NOMO-1 treated with dmso at 0.1 percent for 144 hours (cell line): Measurements from ENCODE around the gene PPFIBP2.

ENCODE experiments used
- DNase-seq: peaks from one replicate; lab custom pipeline; 2025; ENCODE audit not compliant: unreplicated experiment; lab: John Stamatoyannopoulos, UW

The PPFIBP2 gene

DNA sequence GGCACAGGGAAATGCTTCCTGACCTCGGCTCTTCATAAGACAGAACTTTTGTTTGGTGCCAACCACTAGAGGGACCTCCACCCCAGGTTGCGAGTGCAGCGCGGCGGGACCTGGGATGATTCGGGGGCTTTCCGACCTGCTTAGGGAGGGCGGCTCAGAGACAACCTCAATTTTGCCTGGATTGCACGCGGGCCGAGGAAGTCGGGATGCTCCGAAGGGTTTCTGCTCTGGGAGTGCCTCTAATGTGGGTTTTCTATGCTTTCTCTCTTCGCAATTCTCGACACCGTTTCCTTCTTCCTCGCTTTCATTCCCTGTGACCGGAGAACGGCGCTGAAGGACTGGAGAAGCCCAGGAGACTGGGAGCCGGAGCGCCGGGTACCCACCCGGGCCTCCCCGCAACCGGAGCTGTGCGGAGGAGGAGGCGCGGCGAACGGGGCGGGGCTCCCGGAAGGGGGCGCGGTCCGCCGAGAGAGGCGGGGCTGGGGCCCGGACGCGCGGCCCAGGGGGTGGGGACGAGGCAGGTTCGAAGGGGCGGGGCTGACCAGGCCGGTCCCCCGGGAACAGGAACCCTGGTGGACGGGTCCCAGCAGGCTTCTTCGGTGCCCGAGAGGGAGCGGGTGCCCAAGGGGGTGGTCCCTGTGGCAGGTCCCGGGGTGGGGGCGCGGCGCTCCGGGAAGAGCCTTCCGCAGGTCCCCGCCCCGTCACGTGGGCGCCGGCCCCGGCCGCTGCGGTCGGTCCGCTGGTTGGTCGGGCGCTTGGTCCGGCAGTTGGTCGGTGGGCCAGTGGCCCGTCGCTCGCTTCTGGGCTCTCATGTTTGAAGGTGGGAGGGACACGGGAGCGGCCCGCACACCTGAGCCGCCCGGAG is at the start of gene PPFIBP2:
TSS of gene PPFIBP2 (plus strand) at position 766 of the 865 bp plus-strand sequence. CDS start 35,477 bp downstream, outside the sequence.
- peak; percentile 64 for DNase-seq

DNA sequence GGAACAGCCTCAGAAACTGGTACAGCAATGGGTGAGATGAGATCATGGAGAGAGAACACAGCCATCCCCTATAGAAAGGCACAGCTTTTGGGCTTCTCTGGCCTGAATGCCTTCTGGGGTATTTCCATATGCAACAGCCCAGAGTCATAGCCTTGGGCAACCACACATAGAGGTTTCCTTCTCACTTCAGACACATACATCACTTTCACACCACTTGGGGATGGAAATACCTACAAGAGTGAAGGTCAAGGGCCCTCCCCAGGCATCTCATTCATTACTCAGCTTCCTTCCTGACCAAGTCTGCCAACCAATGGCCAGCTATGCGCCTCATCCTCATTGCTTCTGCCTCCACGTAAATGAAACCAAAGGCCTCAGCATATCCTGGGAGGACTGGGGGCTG is 46.1 kb upstream of the PPFIBP2 start:
- no peak for DNase-seq

DNA sequence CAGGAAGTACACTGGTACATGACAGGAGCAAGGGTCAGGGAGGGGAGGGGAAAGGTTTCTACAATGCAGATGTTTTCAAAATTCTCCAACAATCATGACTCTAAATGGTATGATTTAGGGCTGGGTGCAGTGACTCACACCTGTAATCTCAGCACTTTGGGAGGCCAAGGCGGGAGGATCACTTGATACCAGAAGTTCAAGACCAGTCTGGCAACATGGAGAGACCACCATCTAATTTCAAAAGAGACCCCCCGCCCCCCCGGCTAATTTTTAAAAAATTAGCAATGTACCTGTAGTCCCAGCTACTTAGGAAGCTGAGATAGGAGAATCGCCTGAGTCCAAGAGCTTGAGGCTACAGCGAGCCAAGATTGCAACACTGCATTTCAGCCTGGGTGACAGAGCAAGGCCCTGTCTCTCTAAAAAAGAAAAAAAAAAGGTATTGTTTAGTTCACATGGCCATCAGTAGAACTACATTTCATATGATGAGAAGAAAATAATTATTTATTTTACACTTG is 44.4 kb upstream of the PPFIBP2 start:
- no peak for DNase-seq

DNA sequence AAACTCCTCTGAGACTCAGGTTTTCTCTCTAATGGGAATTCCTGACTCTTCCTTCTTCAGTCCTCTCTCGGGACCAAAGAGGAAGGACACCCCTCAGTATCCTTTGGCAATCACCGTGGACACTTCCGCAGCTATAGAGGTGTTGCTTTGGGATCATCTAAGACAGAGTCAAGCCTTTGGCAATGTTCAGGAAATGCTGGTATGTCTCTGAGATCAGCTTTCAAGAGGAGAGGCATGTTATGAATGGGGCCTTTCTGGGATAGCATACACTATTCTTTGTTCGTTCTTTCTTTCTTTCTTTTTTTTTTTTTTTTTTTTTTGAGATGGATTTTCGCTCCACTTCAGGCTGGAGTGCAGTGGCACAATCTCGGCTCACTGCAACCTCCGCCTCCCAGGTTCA is 42.7 kb upstream of the PPFIBP2 start:
- DNase-seq = no peak

DNA sequence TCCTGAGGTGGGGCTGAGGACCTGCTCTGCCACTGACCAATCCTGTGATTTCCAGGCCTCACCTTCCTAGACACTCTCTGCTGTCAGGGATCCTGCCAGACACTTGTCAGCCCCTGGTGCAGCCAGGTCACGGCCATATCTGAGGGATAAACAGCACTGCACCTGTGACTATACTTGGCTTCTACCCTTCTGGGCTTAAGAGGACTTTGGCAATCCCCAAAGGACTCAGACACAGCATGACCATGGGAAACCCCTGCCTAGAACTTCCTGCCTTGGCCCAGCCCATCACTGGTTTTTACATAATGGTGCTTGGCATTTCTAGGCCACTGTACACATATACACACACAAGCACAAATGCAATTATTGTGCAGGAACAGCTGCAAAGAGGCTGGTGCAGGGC is 40.1 kb upstream of the PPFIBP2 start:
- DNase-seq = no peak

DNA sequence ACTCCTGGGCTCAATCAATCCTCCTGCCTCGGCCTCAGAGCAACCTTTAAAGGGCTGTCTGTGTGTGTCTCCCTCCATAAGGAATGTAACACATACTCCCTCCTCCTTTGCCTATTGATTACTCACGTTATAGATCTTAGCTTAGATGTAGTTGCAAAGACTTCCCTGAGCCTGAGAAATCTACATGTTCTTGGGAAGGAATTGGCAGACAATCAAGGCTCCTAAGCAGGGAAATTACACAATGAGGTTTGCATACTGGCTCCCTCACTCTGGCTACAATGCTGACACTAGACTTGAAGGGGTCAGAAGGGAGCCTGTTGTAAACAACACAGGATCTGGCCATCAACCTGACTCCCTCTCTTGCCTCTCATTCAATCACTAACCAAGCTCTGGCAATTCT is 33.7 kb upstream of the PPFIBP2 start:
- no peak for DNase-seq

DNA sequence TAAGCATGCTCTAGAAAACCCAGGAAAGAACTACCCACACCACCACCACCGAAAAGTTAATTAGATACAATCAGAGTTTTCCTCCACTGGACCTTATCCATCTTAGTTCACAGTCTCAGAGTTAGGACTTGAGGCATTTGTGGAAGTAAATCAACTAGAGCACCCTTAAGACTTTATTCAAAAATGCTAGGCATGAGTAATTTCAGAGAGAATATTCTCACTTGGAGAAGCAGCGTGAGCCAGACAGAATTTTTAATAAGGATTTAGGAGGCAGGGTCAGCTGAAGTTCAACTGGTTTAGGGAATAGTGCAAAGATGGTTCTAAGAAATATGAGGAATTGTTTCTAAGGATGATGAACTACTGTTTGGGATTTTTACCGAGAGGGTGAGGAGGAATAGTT is 29.7 kb upstream of the PPFIBP2 start:
- no peak for DNase-seq

DNA sequence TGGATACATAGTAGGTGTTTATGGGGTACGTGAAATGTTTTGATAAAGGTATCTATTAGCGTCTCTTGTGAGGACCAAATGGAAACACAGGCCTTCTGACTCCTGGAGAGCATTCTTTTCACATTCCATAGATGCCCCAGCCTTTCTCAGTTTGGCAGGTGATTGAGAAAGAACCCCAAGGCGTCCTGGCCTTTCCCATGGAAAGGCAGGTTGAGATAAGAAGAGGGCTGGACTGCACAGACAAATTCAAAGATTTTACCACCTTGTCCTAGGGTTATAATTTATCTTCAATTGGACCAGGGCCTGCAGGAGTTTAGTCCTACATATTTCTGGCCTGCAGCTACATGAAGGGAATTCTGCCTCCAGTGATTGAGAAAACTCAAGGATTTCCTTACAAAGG is 29.2 kb upstream of the PPFIBP2 start:
- DNase-seq = no peak

DNA sequence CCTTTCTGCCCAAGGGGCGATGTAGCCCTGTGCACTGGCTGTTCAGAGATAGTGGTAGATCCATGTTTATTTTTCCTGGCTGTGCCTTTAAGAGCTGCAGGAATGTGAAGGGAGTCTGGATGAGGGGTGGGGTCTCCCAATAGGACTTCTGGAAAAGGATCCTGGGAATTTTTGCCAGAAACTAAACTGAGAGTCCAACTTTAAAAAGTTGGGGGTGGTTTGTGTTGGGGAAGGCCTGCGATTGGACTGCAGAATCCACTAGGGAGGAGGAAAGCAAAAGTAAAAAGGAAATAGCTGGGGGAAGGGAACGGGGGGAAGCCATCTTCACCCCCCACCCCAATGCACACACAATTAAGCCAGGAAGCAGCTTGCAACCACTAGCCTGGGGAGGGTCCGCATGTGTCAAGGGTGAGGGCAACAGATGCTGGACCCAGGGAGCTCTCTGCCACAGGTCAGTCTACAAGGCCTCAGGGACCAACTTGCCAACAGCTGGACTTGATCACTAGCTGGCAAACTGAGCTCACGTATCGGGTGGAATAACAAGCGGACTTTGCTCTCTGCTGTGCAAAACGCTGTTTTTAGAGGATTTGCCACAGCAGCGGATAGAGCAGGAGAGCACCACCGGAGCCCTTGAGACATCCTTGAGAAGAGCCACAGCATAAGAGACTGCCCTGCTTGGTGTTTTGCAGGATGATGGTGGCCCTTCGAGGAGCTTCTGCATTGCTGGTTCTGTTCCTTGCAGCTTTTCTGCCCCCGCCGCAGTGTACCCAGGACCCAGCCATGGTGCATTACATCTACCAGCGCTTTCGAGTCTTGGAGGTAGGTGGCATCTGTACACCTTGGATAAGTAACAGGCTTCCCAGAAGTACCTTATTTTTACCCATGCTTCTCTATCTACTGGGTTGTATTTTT is 28.4 kb upstream of the PPFIBP2 start, which contains the start of gene OLFML1:
TSS of gene OLFML1 (plus strand) at position 321 of the 912 bp plus-strand sequence. CDS start at position 691, 370 bp downstream.
- no peak for DNase-seq

DNA sequence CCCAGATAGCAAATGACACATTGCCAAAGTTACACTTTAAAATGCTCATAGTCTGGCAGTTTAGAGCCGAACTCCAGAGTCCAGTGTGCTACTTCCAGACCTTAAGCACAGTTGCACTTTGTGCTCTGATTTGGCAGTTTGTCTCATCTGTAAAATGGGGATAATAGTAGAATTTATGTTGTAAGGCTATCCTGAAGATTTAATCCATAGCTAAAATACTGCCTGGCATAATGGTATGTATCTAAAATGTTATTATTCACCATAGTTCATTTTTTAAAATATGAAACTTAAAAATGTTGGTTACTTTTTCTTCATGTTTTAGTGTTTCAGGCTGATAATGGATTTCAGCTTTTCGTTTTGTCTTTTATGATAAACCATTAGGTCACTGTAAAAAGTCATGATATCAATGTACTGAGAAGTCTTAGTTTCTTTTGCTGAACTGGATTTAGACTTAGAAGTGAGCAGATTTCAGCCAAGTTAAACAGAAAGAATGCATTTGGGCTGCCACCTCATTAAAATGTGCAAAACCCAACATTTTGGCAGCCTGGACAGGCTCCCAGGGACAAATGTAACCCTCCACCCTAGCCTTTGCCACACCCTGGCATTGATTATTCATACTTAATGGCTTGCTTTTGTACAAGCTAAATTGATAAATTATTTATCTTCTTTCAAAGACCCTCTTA is 27.6 kb upstream of the PPFIBP2 start:
- DNase-seq = no peak

DNA sequence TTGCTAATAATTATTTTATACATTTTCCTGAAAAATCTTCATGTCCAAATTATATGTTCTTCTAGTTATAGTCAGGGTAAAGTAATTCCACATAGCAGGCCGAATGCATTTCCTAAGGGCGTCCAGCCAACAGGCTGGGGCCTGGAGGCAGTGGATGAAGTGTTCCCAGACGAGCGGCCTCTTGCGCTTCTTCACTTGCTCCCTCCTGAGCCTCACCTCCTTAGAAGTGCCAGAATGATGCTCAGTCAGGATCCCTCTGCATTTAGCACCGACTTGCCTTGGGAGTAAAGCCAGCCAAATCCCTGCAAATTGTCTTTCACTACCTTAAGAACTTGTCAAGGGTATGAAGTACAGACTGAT is 27.0 kb upstream of the PPFIBP2 start:
- DNase-seq = no peak

DNA sequence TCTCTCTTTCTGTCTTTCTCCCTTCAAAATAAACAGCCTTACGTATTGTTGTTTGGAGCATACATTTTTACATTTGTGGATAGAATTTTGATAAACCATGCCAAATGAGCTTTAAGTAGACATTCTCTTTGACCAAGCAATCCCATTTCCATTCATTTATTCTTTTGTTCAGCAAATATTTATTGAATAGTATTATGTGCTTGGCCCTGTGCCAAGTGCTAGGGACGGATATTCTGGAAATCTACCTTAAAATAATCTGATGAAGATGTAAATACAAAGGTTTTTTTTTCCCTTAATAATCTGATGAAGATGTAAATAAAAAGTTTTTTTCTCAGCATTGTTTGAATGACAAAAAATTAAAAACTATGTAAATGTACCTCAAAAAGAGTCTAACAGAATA is 26.4 kb upstream of the PPFIBP2 start:
- DNase-seq = no peak

DNA sequence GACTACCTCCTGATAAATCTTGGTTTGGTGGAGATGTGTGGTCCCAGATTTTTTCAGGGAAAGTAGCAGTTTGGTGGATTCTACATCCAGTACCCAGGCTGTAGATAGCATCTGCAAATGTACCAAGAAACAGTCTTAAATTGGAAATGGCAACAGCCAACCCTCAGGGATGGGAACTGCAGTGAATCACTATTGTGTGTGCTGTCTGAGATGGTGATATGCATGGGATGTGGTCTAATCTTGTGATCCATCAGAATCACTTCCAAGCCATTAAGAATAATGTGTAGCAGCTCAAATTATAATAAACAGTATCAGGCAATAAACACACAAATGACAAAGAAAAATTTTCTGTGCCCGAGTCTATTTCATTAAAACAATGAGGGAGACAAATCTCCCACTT is 25.1 kb upstream of the PPFIBP2 start:
- DNase-seq = no peak

DNA sequence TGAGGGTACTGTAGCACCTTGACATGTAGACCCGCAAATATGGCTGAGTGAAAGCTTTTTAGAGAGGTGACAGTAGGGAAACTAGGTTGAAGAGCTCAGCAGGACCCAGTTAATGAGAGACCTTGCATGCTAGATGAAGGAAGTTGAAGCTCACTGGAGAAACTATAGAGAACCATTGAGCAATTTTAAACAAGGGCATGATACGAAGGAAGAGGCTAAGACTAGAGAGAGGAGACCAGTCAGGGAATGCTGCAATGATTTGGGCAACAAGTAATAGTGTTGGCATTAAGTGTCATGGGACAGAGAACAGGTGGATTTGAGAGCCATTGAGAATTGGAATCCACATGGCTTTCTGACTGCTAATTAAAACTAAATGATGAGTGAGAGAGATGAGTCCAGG is 24.4 kb upstream of the PPFIBP2 start:
- no peak for DNase-seq

DNA sequence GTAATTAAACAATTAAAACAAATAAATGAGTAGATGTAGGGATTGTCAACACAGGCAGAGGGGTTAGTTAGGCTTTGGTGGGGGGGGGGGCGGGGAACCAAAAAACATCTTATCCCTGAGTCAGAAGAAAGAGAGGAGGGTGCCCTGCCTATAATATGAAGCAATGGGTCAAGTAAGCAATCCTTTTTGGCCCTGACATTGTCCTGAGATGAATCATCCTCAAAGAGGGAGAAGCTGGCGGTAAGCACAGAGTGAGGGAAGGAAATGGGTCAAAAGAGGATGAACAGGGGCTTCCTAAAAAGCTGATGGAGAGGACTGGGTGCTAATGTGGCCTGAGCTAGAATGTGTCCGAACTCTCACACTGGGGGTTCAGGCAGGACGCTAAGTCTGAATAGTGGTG is 23.7 kb upstream of the PPFIBP2 start:
- no peak for DNase-seq

DNA sequence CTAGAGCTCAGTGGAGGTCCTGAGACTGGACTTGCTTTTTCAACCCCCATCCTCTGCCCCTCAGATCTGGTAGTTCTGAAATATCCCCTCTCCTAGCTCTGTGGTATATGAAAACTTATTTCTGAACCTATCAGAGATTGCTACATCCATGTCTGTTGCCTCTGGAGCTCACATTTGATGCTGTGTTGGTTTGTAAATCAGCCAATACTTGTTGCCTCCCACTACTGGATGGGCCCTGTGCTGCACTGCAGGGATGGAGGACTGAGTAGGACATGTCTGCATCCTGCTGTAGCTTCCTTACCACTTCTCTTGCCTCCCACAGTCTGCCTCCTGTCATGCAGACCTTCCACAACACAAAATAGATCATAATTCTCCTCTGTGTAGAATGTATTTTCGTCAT is 23.3 kb upstream of the PPFIBP2 start:
- DNase-seq = no peak

DNA sequence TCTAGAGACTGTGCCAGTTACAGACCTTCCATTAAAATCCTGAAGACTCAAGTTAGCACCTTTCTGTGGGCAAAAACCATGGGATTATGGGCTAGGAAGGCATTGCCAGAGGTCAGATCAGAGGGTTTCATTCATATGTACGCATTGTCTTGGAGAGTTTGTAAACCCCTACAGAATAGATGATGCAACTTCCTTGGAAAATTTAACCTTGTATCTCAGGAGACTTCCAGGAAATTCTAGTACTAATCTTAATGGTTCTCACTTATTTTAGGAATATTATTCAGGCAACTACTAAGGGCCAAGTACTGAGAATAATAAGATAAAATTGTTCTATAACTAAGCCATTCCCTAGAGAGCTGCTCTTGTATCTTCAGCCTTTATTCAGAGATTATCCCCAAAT is 21.5 kb upstream of the PPFIBP2 start:
- no peak for DNase-seq

DNA sequence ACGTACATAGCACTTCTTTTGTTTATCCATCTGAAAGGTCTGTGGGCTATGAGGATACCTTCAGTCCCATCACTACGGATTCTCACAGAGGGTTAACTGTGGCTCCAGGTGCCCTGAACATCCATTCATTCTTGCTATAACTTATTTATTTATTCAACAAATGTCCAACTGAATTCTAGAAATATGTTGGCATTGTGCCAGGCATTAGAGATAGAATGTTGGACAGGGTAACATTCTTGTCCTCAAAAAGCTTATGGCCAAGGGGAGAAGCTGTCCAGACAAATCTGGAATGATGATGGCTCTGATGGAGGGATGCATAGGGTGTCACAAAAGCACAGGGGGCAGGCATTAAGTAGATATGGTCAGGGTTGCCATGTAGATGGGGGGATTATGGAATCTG is 20.1 kb upstream of the PPFIBP2 start:
- DNase-seq = no peak

DNA sequence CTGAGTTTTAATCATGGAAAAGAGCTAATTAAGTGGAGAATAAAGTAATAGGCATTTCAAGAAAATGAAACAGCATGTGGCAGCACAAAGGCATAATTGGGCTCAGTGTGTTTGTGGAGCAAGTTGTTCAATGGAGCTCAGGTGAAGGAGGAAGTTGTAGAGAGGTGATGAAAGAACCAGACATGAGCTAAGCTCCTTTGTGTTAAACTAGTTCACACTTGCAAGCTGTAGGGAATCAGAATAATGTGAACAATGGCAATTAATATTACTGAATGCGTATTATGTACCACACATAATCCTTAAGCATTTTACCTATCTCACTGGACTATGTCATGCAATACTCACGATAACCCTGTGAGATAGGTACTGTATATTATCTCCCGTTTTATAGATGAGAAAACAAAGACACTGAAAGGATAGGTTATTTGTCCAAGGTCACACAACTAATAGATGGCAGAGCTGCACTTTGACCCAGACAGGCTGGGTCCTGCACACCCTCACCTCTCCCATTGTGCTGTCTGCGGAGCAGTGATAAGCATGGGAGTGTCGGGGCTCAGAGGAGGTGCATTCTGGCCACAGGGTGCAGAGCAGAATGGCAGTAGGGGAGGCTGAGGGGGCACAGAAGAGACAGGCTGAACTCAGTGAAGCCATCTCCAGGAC is 19.6 kb upstream of the PPFIBP2 start:
- DNase-seq = no peak

DNA sequence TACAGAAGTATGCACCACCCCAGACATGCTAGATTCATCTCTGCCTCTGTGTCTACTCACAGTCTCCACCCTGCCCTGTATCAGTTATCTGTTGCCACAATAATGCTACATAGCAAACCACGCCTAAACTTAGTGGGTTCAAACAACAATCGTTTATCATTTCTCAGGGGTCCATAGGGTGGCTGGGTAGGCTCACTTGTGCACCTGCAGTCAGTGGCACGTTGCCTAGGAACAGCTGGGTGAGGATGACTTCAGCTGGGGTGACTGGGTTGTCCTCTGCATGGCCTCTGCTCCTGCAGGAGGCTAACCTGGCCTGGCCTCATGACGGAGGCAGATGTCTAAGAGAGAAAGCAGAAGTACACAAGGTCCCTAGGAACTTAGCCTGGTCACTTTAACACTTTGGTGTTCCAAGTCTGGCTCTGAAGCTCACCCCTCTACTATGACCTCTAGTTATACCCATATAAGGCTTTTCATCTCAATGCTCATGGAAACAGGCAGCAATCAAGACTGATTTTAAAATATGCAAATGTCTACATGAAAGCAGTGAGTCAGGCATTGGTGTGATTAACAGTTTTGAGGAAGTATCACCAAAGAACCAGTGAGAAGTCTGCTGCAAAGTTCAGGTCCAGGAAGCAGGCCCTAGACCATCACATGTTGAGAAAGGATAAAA is 17.8 kb upstream of the PPFIBP2 start:
- DNase-seq = peak; percentile 78
